ENCODE data around the gene EIF5AL1.
"Not testable (repeated sequence)": the region's sequence is repeated elsewhere in the genome, so short reads cannot be mapped to it uniquely, and the experiment has no call there.

EIF5AL1 gene

DNA sequence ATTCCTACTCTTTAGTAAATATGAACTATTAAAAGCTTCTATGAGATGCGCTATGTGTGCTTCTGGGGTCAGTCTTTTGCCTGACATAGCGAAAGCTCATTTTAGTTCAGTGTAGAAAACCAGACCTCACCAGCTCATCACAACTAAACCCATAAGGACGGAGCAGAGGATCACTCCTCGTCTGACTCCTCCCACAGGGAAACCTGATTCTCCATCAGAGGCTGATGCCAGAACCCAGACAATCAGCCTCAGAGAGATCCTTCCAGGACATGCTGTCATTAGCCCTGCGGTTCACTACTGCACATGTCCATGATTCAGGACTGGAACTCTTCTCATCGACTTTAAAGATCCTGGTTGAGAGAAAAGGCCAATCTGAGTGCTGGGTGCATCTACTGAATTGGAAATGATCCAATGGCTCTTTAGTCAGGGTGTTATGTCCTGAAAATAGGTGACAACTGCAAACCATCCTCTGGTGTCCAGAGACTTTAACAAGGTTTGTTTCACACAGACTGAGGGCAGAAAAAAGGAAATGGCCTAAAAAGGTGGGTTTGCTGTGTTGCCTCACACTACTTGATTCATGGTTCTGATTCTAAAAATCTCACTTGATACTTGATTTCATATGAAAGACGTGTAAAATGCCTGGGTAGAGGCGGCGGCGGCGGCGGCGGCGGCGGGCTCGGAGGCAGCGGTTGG is at the start of gene EIF5AL1:
TSS of gene EIF5AL1 (plus strand) at position 643 of the 693 bp plus-strand sequence. CDS start 117 bp downstream, outside the sequence.
- DNase-seq = not testable (repeated sequence)

GRCh38 chr10:79463578-79464496 is 48.5 kb upstream of the EIF5AL1 start:
- DNase-seq = no peak

DNA sequence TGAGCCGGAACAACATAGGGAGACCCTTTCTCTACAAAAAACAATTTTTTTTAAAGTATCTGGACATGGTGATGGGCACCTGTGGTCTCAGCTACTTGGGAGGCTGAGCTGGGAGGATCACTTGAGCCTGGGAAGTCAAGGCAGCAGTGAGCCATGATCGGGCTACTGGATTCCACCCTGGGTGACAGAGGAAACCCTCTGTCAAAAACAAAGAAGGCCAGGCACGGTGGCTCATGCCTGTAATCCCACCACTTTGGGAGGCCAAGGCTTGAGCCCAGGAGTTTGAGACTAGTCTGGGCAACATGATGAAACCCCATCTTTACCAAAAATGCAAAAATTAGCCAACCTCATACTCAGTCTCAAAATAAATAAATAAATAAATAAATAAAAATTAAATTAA is 47.0 kb upstream of the EIF5AL1 start:
- DNase-seq = no peak

DNA sequence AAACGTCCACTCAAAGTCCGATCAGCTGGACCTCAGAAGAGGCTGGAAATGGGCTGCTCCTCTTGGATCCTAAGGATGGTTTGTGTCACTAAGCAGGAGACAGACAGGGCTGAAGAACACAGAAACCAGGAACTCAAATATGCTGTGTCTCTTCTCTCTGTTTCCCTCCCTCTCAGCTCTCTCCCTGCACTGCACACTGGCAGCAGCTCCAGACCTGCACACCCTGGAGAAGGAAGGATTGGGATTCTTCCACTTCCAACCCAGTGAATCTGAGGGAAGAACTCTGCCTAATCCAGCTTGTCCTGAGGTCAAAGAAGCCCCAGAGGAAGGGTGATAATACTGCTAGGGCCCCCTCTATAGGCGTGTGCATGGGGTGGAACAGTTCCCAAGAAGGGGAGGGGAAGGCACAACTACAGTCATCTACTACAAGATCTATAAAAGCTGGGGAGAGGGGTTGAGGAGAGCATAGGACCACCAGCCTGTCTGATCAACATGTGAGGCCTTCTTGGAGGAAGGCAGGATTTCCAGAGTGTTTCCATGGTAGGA is 44.2 kb upstream of the EIF5AL1 start:
- no peak for DNase-seq

GRCh38 chr10:79468841-79469585 is 43.3 kb upstream of the EIF5AL1 start:
- no peak for DNase-seq

GRCh38 chr10:79470096-79470495 is 42.2 kb upstream of the EIF5AL1 start:
- DNase-seq = no peak

DNA sequence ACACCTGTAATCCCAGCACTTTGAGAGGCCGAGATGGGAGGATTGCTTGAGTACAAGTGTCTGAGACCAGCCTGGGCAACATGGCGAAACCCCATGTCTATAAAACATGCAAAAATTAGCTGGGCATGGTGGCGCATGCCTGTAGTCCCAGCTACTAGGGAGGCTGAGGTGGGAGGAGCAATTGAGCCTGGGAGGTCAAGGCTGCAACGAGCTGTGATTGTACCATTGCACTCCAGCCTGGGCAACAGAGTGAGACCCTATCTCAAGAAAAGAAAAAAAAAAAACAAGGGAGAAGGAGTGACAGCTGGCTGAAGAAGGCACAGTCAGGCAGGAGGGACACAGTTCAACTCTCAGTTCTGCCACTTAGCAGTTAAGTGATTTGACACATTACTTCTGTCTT is 40.6 kb upstream of the EIF5AL1 start:
- DNase-seq = no peak

- no peak for DNase-seq
Observed at GRCh38 chr10:79472449-79472848, 39.9 kb upstream of the EIF5AL1 start.

DNA sequence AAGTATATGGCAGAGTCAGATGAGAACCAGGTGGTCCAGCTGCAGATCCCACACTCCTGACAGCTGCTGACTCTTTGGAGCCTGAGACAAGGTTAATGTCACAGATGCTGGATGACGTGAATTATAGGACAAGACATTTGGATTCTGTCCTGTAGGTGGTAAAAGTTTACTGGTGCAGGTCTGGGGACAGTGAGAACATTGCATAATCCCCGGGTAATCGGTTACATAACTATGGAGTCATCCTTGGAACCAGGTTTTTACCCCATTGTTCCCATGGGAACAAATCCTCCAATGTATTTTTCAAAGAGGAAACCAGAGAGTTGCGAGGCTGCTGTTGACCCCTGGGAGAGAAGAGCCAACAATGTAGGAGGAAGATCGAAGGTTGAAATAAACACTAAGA is 39.4 kb upstream of the EIF5AL1 start:
- no peak for DNase-seq

- DNase-seq = no peak
Observed at GRCh38 chr10:79473496-79474095, 38.7 kb upstream of the EIF5AL1 start.

GRCh38 chr10:79475119-79475653 is 37.1 kb upstream of the EIF5AL1 start:
- DNase-seq = no peak

GRCh38 chr10:79475877-79476276 is 36.5 kb upstream of the EIF5AL1 start:
- DNase-seq = no peak

DNA sequence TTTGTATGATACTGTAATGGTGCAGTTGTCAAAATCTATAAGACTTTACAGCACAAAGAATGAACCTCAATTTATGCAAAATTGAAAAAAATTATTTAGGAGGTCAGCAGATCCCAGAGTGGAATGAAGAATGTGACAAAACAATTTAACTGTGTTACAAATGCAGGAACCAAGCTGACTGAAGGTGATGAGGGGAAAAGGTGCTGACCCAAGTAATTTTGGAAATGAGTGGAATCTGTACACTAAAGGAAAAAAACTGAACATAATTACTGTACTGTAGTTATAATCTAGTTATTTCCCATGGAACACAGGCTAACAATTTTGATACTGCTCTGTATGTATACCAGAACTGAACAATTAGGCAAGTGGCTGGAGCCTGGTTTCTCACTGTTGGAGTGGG is 35.7 kb upstream of the EIF5AL1 start:
- DNase-seq = no peak

GRCh38 chr10:79477456-79477855 is 34.9 kb upstream of the EIF5AL1 start:
- no peak for DNase-seq

DNA sequence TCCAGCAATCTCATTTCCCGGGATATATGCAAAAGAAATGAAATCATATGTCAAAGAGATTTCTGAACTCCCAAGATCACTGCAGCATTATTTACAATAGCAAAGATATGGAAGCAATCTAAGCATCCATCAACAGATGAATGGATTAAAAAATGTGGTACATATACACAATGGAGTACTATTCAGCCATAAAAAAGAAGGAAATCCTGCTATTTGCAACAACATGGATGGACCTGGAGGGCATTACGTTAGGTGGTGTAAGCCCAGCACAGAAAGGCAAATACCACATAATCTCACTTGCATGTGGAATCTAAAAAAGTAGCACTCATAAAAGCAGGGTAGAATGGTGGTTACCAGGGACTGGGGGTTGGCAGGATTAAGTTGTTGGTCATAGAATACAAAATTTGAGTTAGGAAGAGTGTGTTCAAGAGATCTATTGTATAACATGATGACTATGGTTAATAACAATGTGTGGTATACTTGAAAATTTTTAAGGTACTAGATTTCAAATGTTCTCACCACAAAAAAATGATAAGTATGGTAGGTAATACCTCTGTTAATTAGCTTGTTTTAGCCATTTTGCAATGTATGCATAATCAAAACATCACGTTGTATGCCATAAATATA is 32.9 kb upstream of the EIF5AL1 start:
- DNase-seq = no peak

DNA sequence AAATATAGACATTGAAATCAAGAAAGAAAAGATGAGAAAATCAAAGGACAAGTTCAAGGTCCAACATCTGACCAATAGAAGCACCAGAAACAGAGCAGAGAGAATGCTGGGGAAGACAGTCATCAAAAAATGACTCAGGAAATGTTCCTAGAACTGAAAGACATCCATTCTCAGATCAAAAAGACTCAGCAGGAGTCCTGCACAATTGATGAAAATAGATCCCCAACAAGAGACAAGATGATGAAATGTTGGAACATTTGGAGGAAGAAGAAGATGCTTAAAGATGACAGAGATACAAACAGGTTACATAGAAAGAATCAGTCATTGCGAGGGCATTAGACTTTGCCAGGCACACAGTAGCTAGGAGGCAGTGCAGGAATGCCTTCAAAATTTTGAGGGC is 30.0 kb upstream of the EIF5AL1 start:
- DNase-seq = no peak

DNA sequence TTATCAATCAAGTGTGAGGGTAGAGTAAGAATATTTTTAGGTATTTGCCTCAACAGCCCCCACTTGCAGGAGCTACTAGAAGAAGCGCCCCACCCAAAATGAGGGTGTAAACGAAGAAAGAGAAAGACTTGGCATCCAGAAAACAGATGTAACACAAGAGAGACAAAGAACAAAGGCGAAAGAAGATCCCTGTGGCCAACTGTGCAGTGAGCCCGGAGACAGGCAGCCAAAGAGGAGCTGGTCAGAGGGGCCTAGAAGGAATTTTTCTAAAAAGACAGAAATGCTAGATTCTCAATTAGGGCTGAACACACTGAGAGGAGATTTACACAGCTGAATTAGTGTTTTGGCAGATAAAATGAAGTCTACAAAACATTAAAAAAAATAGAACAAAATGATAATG is 29.6 kb upstream of the EIF5AL1 start:
- no peak for DNase-seq

- DNase-seq = no peak
Observed at GRCh38 chr10:79483299-79483698, 29.0 kb upstream of the EIF5AL1 start.

DNA sequence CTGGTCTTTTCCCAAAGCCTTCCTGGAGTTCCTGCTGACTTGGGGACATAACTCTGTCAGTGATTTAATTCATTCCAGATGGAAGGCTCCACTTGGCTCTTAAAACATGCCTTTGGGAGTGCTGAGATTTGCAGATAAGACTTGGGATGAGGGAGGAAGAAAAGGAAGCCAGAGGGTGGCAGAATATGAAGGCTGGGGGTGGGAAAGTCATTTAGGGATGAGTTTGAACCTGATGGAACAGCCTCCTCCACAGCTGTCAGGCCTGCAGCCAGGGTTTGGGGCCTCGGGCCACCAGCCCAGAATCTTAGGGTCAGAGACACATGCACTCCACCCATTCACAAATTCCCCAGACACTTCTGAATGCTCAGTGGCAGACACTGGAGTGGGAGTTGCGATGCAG is 28.4 kb upstream of the EIF5AL1 start:
- no peak for DNase-seq

- no peak for DNase-seq
Observed at GRCh38 chr10:79484476-79484875, 27.9 kb upstream of the EIF5AL1 start.

GRCh38 chr10:79487296-79488194 is 24.8 kb upstream of the EIF5AL1 start:
- DNase-seq = peak in 1 of 2 experiments; percentile 8

Data from NCI-H1930 (cell line).